LNCaP clone FGC (cell line): Measurements from ENCODE around the gene FOXP2.

Experiments
- DNase-seq: peaks from one replicate; pipeline ENCODE4 v3.0.0-alpha.2; 2011; ENCODE audit warnings: low read depth
- H3K4me3 ChIP-seq: 2 replicates; pipeline ENCODE4 v1.5.1; 2011; ENCODE audit warnings: mild to moderate bottlenecking, low read depth, low read length, control low read depth
- CTCF ChIP-seq: IDR thresholded peaks from 2 replicates; pipeline ENCODE4 v1.5.1; 2012; ENCODE audit warnings: mild to moderate bottlenecking; ENCODE audit not compliant: control insufficient read depth, insufficient read depth; ENCODE audit errors: extremely low read depth

Gene FOXP2

DNA sequence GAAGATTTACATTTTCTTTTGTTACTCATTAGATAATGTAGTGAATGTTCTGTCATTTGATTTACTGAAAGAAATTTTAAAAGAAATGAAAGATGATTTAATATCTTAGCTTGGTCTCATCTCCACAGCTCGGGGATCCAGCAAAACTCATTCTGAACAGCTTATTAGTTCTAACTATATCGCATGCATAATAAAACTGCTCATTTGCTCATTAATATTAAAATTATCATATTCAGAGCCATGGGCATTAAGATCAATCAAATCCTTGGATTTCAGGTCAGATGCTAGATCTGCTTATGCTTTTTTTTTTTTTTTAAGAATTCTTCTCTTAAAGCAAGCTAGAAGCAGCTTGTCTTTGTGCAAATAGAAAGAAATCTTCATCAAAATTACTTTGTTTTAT is 246.1 kb downstream of the FOXP2 start:
- TF ChIP-seq CTCF, result no peak
- no peak overlapping the region for H3K4me3 ChIP-seq
- no peak for DNase-seq

DNA sequence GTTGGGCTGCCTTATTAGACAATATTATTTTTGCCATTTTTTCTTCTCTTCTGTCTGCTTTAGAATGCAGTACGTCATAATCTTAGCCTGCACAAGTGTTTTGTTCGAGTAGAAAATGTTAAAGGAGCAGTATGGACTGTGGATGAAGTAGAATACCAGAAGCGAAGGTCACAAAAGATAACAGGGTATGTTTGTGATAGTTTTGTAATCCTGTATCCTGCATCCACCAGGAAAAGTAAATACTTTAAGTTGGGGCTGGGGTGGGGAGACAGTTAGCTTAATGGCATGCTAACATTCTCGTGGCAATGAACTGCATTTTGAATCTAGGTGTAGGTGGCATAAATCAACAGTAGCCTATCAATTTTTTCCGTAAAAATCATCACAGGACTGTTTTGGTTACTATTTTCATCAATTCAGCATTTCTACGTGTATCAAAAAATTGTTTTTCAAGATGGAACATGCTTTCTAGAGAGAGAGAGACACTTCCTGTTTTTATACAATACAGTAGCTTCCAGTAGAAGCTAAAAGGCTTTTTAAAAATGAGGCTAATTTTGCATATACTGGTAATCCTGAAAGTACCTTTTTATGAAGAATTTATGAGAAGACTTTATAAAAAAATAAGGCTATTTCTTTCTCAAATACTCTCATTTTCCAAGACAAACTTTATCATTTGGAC is 247.5 kb downstream of the FOXP2 start:
- no peak overlapping the region for H3K4me3 ChIP-seq
- TF ChIP-seq CTCF, result no peak
- no peak for DNase-seq

GRCh38 chr7:114663502-114663901 is 248.9 kb downstream of the FOXP2 start:
- no peak overlapping the region for H3K4me3 ChIP-seq
- peak; percentile 46 for TF ChIP-seq CTCF
- no peak for DNase-seq

GRCh38 chr7:114670676-114671075 is 256.1 kb downstream of the FOXP2 start:
- no peak for DNase-seq
- H3K4me3 ChIP-seq, result no peak overlapping the region
- TF ChIP-seq CTCF, result no peak

GRCh38 chr7:114671563-114672123 is 257.0 kb downstream of the FOXP2 start:
- TF ChIP-seq CTCF, result no peak
- DNase-seq, result no peak
- no peak overlapping the region for H3K4me3 ChIP-seq

DNA sequence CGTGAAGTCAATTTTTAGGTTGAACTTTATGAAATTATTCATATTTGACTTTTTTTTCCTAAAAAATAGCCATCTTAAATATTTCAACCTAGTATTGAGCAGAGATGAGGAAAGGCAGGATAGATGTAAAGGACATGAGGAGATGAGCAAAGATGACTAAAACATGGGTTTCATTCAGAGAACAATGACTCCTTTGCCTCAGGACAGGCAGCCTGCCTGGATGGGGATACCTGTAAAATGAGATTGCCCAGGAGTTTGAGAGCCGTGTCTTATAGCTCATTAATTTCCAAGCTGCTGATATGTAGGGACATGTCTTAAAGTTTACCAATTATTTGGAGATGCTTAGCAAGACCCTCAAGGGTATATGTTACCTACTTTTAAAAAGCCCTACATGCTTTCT is 263.5 kb downstream of the FOXP2 start:
- no peak for TF ChIP-seq CTCF
- DNase-seq, result no peak

DNA sequence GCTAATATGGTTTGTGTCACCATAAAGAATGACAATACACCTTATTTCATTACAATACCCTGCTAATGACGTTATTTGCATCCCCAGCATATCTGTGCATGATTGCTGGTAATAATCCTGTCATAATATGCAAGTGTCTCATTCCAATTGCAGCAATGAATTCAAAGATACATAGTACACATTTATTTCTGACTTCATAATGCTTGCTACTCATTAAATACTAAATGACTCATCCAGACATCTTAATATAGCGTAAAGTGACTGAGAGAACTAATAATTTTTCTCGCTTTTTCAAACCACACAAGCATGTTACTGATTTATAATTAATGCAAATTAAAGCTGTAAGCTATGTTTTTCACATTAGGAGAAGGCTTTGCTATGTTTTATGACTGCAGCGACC is 272.6 kb downstream of the FOXP2 start:
- no peak overlapping the region for H3K4me3 ChIP-seq
- no peak for TF ChIP-seq CTCF
- no peak for DNase-seq

More for the DNA sequence above, 263.5 kb downstream of the FOXP2 start:
- H3K4me3 ChIP-seq, result no peak overlapping the region
